Heart left ventricle (tissue), 16 donors: ENCODE results near the gene CUBN. TPM values are rescaled to one million over a fixed set of nuclear protein-coding genes. Genes with fewer than 3 reads are reported as not detected.

Experiments used
- ATAC-seq, 4 donors: fragments of 200-7000 bp; cut with Tn5 transposase; one replicate each; pipeline ENCODE4 v1.9.1; 2020 to 2022; ENCODE audit warnings: moderate library complexity in 4 of 4, mild to moderate bottlenecking in 3 of 4, moderate number of reproducible peaks in 1 of 4
- DNase-seq, 5 donors: peaks; one replicate each; pipeline ENCODE4 v3.0.0-alpha.2; 2020
- H3K27ac ChIP-seq, 12 donors: fragments of 200-600 bp; sonication (generic) in 4 of 12; one replicate each; pipeline versions ENCODE4 v1.5.0 to v1.8.0; 2016 to 2022; ENCODE audit warnings: mild to moderate bottlenecking in 2 of 12
- H3K27me3 ChIP-seq, 9 donors: fragments of 200-600 bp; sonication (generic) in 2 of 9; one replicate each; pipeline versions ENCODE4 v1.5.1 to v1.8.0; 2016 to 2022; ENCODE audit warnings: mild to moderate bottlenecking in 3 of 9
- H3K36me3 ChIP-seq, 9 donors: fragments of 200-600 bp; sonication (generic) in 2 of 9; one replicate each; pipeline versions ENCODE4 v1.5.0 to v1.8.0; 2018 to 2022; ENCODE audit warnings: mild to moderate bottlenecking in 2 of 9
- H3K4me1 ChIP-seq, 12 donors: fragments of 200-600 bp; sonication (generic) in 4 of 12; one replicate each; pipeline versions ENCODE4 v1.5.0 to v1.8.0; 2016 to 2022; ENCODE audit warnings: mild to moderate bottlenecking in 3 of 12
- H3K4me3 ChIP-seq, 12 donors: fragments of 200-600 bp; sonication (generic) in 4 of 12; one replicate each; pipeline versions ENCODE4 v1.5.0 to v1.8.0; 2017 to 2022; ENCODE audit warnings: mild to moderate bottlenecking in 9 of 12, moderate library complexity in 4 of 12
- H3K9me3 ChIP-seq, 12 donors: fragments of 200-600 bp; sonication (generic) in 4 of 12; one replicate each; pipeline versions ENCODE4 v1.5.0 to v1.8.0; 2016 to 2022; ENCODE audit warnings: mild to moderate bottlenecking in 1 of 12
- POLR2A ChIP-seq, 2 donors: fragments of 450-650 bp; IDR thresholded peaks; one replicate each; pipeline ENCODE4 v1.6.1; 2017; ENCODE audit warnings: antibody characterized with exemption in 2 of 2, mild to moderate bottlenecking in 2 of 2, moderate library complexity in 2 of 2
- WGBS, 4 donors: extraction: QIAGEN DNeasy Blood & Tissue Kit in 2 of 4; methylation state at CpG; one replicate each; pipeline versions ENCODE4 v1.1.5 to v1.1.7; 2013 to 2018; 5-methylcytosine and 5-hydroxymethylcytosine counted together
- intact Hi-C, 10 donors: fragments of 100-400 bp; cut with DNase I; formaldehyde crosslinking; loops; one replicate each; pipeline versions ENCODE4 v1.11.1 to v1.14.2; 2022
- polyA plus RNA-seq, 2 donors: library from polyadenylated mRNA; stranded (reverse); fragments of 200-250 nt; gene quantifications; one replicate each; pipeline ENCODE4 v1.2.3, GENCODE V29; 2013
- total RNA-seq, 9 donors: library from RNA; depleted of rRNA in 2 of 9; stranded (reverse); fragments of >200 nt in 2 of 9; fragmentation: NEBNext Ultra II Directional in 3 of 9; extraction: Animal tissue kit (Norgen Biotek cat#: 25700) in 3 of 9; gene quantifications; one replicate each; pipeline versions ENCODE4 v1.1.0 to v1.2.4, GENCODE V29; 2016 to 2023
- TF ChIP-seq, protein P1 (sequence below), 12 donors: fragments of 200-600 bp; sonication (generic) in 4 of 12; IDR thresholded peaks; one replicate each; pipeline versions ENCODE4 v1.5.0 to v1.8.0; 2018 to 2022; ENCODE audit warnings: antibody characterized with exemption in 12 of 12, mild to moderate bottlenecking in 5 of 12
- donor health status: ischemic (EF 13 %, LVEDD 7.1; RV severe dilation, severe dysfunction).
- donor health status: healthy with polysubstance abuse.
- donor health status: DM: no; HTN: yes; CAD: no.
- donor health status: DM: no; HTN: no; CAD: no.
- donor health status: ischemic (EF 25% LVEDD 6.9; RV normal size, moderate dysfunction).
- donor health status: ischemic (EF 25% LVEDD 5.7; RV mildly dilated, moderate dysfunction).
- donor health status: healthy.
- donor health status: DM: yes; HTN: yes; CAD: no.
- donor health status: ischemic (EF 35%, LVEDD 5.7; RV mildly dilated, moderate dysfunction).
- donor health status: nonischemic (EF 11% LVEDD 7.7; RV severe dilation, severe dysfunction).
- donor health status: DM: yes; HTN: yes; CAD: no.
- donor health status: PGD.
- donor health status: ischemic (EF 29% LVEDD 5.4; RV normal size, mild dysfunction).
- donor health status: nonischemic (EF 23%, LVEDD 6.1; RV moderate dilation, normal function).

CUBN gene
- total and polyA plus RNA-seq, 11 donors, result 0.07 to 1.5 (median 0.44) TPM

DNA sequence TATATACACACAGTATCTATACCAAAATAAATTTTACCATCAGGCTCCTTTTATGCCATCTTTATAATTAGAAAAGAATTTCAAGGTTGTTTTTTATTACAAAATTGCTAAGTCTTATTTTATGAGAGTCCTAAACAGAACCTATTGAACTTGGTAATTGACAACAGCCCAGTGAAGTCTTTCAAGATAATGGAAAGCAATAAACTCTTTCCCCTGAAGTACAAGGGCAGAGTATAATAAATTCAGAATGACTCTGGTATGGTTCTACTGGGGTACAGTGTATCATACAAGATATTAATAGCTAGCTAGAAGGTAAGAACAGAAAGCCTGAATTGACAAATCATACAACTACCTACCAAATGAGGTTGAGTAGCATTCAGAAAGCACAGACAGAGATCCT, 26.2 kb upstream of the CUBN start:
- no peak overlapping the region for H3K27ac ChIP-seq
- H3K4me3 ChIP-seq, result no peak overlapping the region
- no peak for DNase-seq
- no peaks in the 10 kb centered on the region for H3K4me1 ChIP-seq
- peaks cover 0 to 5% (median 0%) of the 10 kb centered on the region in 9 donors for H3K36me3 ChIP-seq
- no peaks in the 10 kb centered on the region for H3K27me3 ChIP-seq
- TF ChIP-seq, protein P1, sequence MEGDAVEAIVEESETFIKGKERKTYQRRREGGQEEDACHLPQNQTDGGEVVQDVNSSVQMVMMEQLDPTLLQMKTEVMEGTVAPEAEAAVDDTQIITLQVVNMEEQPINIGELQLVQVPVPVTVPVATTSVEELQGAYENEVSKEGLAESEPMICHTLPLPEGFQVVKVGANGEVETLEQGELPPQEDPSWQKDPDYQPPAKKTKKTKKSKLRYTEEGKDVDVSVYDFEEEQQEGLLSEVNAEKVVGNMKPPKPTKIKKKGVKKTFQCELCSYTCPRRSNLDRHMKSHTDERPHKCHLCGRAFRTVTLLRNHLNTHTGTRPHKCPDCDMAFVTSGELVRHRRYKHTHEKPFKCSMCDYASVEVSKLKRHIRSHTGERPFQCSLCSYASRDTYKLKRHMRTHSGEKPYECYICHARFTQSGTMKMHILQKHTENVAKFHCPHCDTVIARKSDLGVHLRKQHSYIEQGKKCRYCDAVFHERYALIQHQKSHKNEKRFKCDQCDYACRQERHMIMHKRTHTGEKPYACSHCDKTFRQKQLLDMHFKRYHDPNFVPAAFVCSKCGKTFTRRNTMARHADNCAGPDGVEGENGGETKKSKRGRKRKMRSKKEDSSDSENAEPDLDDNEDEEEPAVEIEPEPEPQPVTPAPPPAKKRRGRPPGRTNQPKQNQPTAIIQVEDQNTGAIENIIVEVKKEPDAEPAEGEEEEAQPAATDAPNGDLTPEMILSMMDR (IDR thresholded peaks at IDR 0.05), result no peak
- no peak for TF ChIP-seq POLR2A (IDR thresholded peaks at IDR 0.05)
- intact Hi-C loops, result no loop called here
- no peaks in the 10 kb centered on the region for H3K9me3 ChIP-seq
- no peak for ATAC-seq

DNA sequence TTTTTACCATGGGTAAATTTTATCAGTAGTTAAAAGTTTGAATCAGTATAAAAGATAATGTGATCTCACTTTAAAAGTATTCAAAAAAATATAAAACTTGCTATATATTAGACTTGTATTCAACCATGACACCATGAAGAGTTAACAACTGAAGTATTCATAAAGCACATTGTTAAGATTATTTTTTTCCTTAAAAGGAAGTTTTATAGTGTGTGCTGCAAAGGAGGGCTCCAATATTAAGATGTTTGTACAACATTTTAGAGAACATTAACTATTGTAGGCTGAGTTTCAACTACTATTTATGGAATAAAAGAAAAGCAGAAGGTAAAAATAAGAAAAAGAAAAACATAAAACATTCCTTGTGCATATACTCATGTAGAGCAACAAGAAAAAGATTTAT, 24.5 kb upstream of the CUBN start:
- H3K27me3 ChIP-seq, result no peaks in the 10 kb centered on the region
- no peak for TF ChIP-seq POLR2A (IDR thresholded peaks at IDR 0.05)
- TF ChIP-seq, protein P1 (IDR thresholded peaks at IDR 0.05), result no peak
- H3K9me3 ChIP-seq, result no peaks in the 10 kb centered on the region
- ATAC-seq, result no peak
- intact Hi-C loops, result no loop called here
- H3K27ac ChIP-seq, result no peak overlapping the region
- no peak overlapping the region for H3K4me3 ChIP-seq
- H3K4me1 ChIP-seq, result no peaks in the 10 kb centered on the region
- no peak for DNase-seq
- peaks cover 0 to 5% (median 0%) of the 10 kb centered on the region in 9 donors for H3K36me3 ChIP-seq

DNA sequence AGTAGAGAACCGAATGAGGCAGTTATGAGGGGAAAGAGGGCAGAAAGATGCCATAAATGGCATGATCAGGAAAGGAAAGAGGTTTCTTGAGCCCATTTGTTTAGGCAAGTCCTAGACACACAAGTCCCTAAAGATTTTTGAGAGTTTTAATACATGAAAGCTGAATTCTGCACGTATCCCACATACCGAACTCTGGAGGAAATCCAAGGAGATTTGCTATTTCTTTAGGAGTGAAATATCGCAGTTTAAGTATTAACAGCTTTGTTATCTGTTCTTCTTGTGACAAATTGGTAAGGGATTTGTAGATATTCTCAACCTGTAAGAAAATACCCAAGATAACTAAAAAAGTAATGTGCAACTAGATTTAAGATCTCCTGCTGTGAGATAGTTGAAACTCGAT, 23.7 kb upstream of the CUBN start:
- no peak for TF ChIP-seq POLR2A (IDR thresholded peaks at IDR 0.05)
- TF ChIP-seq, protein P1 (IDR thresholded peaks at IDR 0.05), result no peak
- no peak for DNase-seq
- no peak overlapping the region for H3K27ac ChIP-seq
- WGBS, 4 donors, result 89 to 92% (median 91%) methylated on average over 5 of the region's 5 CpGs
- intact Hi-C loops, result no loop called here
- H3K4me1 ChIP-seq, result no peaks in the 10 kb centered on the region
- H3K27me3 ChIP-seq, result no peaks in the 10 kb centered on the region
- no peak overlapping the region for H3K4me3 ChIP-seq
- peaks cover 0 to 5% (median 0%) of the 10 kb centered on the region in 9 donors for H3K36me3 ChIP-seq
- H3K9me3 ChIP-seq, result no peaks in the 10 kb centered on the region
- ATAC-seq, result no peak

DNA sequence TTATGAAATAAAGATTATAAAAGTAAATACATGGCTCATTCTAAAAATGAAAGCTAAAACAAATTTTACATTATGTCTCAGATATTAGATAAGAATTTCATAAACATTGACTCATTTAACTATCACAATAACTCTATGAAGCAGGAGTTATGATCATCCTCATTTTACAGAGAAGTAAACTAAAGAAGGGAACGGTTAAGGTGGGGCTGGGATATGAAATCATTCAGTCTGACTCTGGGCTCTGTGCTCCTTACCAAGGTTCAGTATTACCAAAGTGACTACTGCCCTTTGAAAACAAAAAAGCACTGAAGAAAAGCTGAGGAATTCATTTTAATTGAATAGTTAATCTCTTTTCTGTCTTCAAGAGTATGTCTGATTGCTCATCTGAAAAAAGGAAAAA, 22.1 kb upstream of the CUBN start:
- peaks cover 0 to 5% (median 0%) of the 10 kb centered on the region in 9 donors for H3K36me3 ChIP-seq
- WGBS, 4 donors, result 82 to 88% (median 86%) methylated on average over 1 of the region's 1 CpG
- TF ChIP-seq, protein P1 (IDR thresholded peaks at IDR 0.05), result no peak
- TF ChIP-seq POLR2A (IDR thresholded peaks at IDR 0.05), result no peak
- H3K27ac ChIP-seq, result no peak overlapping the region
- ATAC-seq, result no peak
- no peak for DNase-seq
- H3K9me3 ChIP-seq, result no peaks in the 10 kb centered on the region
- no peaks in the 10 kb centered on the region for H3K4me1 ChIP-seq
- intact Hi-C loops, result no loop called here
- H3K27me3 ChIP-seq, result no peaks in the 10 kb centered on the region
- no peak overlapping the region for H3K4me3 ChIP-seq
